HG03442 (cell line): ENCODE measurements around the gene C2orf42.
"Not testable (repeated sequence)": the region's sequence is repeated elsewhere in the genome, so short reads cannot be mapped to it uniquely, and the experiment has no call there.

Source experiments
- ATAC-seq: cut with Tn5 transposase; IDR thresholded peaks from one replicate; pipeline ENCODE4 v1.9.1; 2021; ENCODE audit warnings: mild to moderate bottlenecking, moderate library complexity; ENCODE audit not compliant: unreplicated experiment

Gene C2orf42

GRCh38 chr2:70132244-70133126 lies 58.3 kb downstream of the C2orf42 start:
- ATAC-seq = peak; percentile 38

- not testable (repeated sequence) for ATAC-seq
Observed at GRCh38 chr2:70131344-70132143, 59.3 kb downstream of the C2orf42 start.

DNA sequence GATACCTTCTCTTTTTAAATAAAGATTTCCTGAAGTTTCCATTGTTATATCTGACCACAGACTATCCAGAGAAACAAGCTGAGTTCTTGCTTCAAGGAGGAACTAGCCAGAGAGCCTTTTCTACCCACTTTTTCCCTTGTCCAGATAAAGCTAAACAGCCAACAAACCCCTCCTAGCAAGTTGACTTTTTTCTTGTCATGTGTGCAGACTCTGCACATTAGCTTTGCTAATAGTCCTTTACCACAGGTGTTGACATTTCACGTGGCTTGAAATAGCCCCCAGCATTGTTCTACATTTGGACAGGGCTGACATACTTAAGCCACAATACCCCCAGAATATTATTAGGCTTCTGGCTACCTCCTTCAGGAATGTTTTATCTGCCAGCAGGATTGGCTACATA lies 62.8 kb downstream of the C2orf42 start:
- ATAC-seq = no peak

GRCh38 chr2:70126413-70126812 lies 64.4 kb downstream of the C2orf42 start:
- no peak for ATAC-seq

GRCh38 chr2:70125498-70125898 lies 65.3 kb downstream of the C2orf42 start:
- no peak for ATAC-seq

GRCh38 chr2:70124983-70125480 lies 65.8 kb downstream of the C2orf42 start:
- ATAC-seq = no peak

DNA sequence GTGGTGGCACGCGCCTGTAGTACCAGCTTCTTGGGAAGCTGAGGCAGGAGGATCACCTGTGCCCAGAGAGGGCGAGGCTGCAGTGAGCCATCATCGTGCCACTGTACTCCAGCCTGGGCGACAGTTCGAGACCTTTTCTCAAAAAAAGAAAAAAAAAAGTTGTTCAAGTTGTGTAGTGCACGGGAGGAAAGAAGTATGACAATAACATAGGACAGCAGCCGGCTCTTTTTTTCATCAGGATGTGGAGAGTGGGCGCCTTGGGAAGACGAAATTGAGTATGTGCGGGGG lies 67.0 kb downstream of the C2orf42 start:
- no peak for ATAC-seq

- no peak for ATAC-seq
Observed at GRCh38 chr2:70123051-70123828, 67.6 kb downstream of the C2orf42 start.

- no peak for ATAC-seq
Observed at GRCh38 chr2:70122470-70122869, 68.3 kb downstream of the C2orf42 start.

GRCh38 chr2:70121627-70122372 lies 69.0 kb downstream of the C2orf42 start:
- no peak for ATAC-seq

DNA sequence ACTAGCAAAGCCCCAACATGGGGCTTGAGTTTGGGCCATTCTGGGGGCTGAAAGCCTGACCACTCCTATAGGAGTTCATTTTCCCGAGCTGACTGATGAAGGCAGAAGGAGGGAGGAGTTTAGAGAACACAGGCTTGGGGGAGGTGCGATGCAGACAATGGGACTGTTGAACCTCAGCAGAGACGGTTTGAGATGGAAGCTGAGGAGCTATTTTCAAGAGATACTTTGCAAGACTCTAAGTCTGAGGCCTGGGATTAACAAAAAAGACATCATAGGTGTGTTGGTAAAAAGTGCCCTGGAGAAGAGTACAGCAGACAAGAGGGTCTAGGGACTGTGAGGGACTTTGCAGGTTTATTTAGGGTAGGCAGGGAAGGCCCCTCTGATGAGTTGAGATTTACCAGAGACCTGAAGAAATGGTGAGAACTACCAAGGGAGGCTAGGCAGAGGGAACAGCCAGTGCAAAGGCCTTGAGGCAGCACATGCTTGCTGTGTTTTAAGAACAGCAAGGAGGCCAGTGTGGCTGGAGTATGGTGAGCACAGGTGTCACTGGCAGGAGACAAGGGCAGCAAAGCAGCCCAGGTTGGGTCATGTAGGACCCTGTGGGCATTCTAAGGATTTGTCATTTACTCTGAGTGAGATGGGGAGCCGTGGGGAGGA lies 71.9 kb downstream of the C2orf42 start:
- ATAC-seq = no peak

GRCh38 chr2:70116936-70117552 lies 73.8 kb downstream of the C2orf42 start:
- ATAC-seq = no peak

GRCh38 chr2:70115646-70116442 lies 75.0 kb downstream of the C2orf42 start:
- peak; percentile 46 for ATAC-seq

DNA sequence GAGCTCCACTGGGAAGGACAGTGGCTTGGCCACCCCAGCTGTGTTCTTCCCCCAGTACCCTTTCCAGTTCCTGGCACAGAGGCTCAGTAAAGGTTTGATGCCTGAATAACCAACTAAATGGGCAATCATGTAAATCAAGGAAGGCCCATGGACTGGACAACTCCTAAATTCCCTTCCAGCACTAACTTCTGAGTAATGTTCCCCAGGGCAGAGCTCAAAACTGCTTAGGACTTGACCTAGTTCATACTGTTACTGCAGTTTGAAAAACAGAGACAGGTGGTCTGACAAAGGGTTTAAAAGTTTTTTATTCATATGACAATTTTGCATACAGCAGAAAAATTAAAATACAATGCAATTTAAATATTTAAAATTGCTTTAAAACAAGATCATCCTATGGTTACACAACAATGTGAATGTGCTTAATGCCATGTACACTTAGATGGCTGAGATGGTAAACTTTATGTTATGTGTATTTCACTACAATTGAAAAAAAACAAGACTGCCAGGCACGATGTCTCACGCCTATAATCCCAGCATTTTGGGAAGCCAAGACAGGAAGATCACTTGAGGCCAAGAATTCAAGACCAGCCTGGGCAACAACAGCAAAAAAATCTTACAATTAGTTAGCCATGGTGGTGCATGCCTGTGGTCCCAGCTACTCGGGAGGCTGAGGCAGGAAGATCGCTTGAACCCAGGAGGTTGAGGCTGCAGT lies 77.3 kb downstream of the C2orf42 start:
- no peak for ATAC-seq

DNA sequence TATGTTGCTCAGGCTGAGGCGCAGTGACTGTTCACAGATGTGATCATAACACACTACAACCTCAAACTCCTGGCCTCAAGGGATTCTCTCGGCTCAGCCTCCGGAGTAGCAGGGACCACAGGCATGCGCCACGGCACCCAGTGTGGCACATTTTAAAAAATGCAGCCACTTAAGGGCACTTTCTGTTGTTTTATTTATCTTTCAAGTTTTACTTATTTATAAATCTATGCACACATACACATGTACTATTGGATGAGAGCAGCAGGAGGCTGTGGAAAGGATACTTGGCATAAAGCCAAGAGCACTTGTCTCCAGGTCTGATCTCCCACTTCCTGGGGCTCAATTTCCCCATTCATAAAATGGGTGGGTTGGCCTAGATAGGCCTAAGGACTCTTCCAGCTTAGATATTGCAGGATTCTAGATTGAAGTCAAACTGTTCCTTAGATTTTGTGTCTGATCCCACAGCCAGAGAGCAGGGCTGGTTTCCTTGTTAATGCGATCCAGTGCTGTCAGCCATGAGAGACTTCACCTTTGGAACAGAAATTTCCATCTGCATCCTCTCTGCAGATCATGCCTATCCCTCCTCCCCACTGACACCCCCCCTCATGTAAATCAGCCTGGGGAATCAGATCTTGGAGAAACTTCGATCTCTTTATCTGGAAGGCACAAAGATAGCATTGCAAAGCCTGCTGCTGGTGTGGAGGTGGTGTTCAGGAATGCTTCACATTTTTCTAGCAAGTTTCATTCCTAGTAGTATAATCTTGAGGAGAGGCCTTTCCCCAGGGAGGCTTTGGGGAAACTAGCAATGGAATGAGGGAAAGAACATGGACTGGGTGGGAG lies 78.8 kb downstream of the C2orf42 start:
- ATAC-seq = no peak

DNA sequence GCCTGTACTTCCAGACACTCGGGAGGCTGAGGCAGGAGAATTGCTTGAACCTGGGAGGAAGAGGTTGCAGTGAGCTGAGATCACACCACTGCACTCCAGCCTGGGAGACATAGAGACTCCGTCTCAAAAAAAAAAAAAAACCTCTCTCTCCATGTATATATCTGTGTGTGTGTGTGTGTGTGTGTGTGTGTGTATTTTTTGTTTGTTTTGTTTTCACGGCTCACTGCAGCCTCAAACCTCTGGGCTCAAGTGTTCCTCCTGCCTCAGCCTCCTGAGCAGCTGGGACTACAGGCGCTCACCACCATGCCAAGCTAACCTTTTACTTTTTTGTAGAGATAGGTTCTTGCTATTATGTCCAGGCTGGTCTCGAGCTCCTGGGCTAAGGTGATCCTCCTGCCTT lies 80.4 kb downstream of the C2orf42 start:
- not testable (repeated sequence) for ATAC-seq

- not testable (repeated sequence) for ATAC-seq
Observed at GRCh38 chr2:70106138-70106537, 84.7 kb downstream of the C2orf42 start.
